ENCODE results near the gene FILIP1L. TPM values are rescaled to one million over a fixed set of nuclear protein-coding genes. Genes with fewer than 3 reads are reported as not detected.

The FILIP1L gene
- total and polyA plus RNA-seq, 2 of the 13 experiments (the other 11 are each of a cell fraction or from before 2014, with no cell fraction given) = 8.1 to 187 TPM

- H2AFZ ChIP-seq (ENCODE audit: low read length) = no peak overlapping the region
- no peak overlapping the region for H3K4me3 ChIP-seq (replicated peaks in 1 of 3; ENCODE audit: insufficient read depth in 1 of 3, low read depth in 2 of 3, low read length in 3 of 3)
- no peak overlapping the region for H3K9ac ChIP-seq (ENCODE audit: insufficient read depth, low read depth, low read length)
- no peak overlapping the region for H3K4me2 ChIP-seq (ENCODE audit: low read depth, low read length)
- peaks cover 3% of the 10 kb centered on the region for H3K79me2 ChIP-seq (ENCODE audit: insufficient read depth, low read length)
- intact Hi-C loops (cut with micrococcal nuclease; ENCODE audit: unreplicated experiment) (loop anchor here (2.0 kb wide), 1 partner anchor 227 kb away; no protein-coding TSS in a partner anchor), in situ Hi-C loops (cut with HindIII; ENCODE audit: extremely low pct_ligation_motif_present, low pct_unique_long_range_greater_than_20kb) (loop anchor here (5.0 kb wide), 1 partner anchor 183 kb away; no protein-coding TSS in a partner anchor)
- H3K27me3 ChIP-seq (ENCODE audit: control insufficient read depth in 1 of 2, insufficient read depth in 2 of 2, low read length in 2 of 2) = no peaks in the 10 kb centered on the region
- ChIA-PET CTCF (ENCODE audit: low intra/inter-chr PET ratio, low total read pairs) (interaction anchor here (2.2 to 2.3 kb wide), 2 partner anchors 21 to 185 kb away, joined by 11 to 17 read pairs; no protein-coding TSS in a partner anchor), POLR2A (interaction anchor here (1.0 to 1.5 kb wide), 3 partner anchors 7 to 185 kb away, joined by 4 to 8 read pairs (median 6); no protein-coding TSS in a partner anchor)
- ATAC-seq (no peak), DNase-seq (ENCODE audit: low spot score) (no peak), FAIRE-seq (no peak)
- H3K9me3 ChIP-seq (ENCODE audit: low read length) = no peaks in the 10 kb centered on the region
- WGBS (ENCODE audit: low lambda C conversion rate) = 93% methylated on average over 3 of the region's 3 CpGs
- TF ChIP-seq LRRFIP1 (CRISPR knock-in tag; conservative IDR thresholded peaks at IDR 0.05) = no peak
- TF ChIP-seq SP4 (CRISPR knock-in tag; IDR thresholded peaks at IDR 0.05) = no peak
- no peak for TF ChIP-seq AHR (CRISPR knock-in tag; IDR thresholded peaks at IDR 0.05)
- TF ChIP-seq ZNF530 (CRISPR knock-in tag; IDR thresholded peaks at IDR 0.05; ENCODE audit: low read depth) = no peak
- no peak for TF ChIP-seq THYN1 (CRISPR knock-in tag; IDR thresholded peaks at IDR 0.05; ENCODE audit: borderline replicate concordance, low read depth)
- BruUV-seq (replicated peaks) = no TSS peak
- no peaks in the 10 kb centered on the region for H4K20me1 ChIP-seq (ENCODE audit: insufficient read depth, low read length)
- H3K27ac ChIP-seq (ENCODE audit: extremely low read length, insufficient read depth, low read length) = peak overlapping the region; percentile 3
- peaks cover 94% of the 10 kb centered on the region for H3K4me1 ChIP-seq (ENCODE audit: insufficient read depth, low read length)
- H3K36me3 ChIP-seq (replicated peaks in 1 of 2; ENCODE audit: control insufficient read depth in 1 of 2, insufficient read depth in 2 of 2, low read length in 2 of 2) = no peaks in the 10 kb centered on the region
Observed at GRCh38 chr3:100069472-100069871, 44.8 kb downstream of the FILIP1L start.

Measured in HepG2 (cell line).